ENCODE results near the gene STBD1.
"Not testable (repeated sequence)": the region's sequence is repeated elsewhere in the genome, so short reads cannot be mapped to it uniquely, and the experiment has no call there.

Gene STBD1

DNA sequence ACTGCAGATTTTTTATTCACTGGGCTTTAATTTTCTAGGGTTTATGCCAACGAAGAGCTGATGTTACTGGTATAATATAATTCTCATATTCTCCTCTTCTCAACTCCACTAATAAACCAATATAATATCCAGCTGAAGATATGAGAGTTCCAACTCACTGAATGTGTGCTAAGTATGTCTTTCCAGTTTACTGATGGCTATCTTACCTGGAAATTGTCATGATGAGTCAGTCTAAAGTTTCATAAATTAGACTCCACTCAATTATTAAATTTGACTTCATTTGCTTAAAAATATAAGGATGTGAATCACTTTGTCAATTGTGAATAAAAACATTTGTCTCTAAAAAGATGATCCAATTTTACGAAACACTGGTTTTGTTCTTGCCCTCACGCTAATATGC, 28.4 kb downstream of the STBD1 start:
- DNase-seq = no peak

DNA sequence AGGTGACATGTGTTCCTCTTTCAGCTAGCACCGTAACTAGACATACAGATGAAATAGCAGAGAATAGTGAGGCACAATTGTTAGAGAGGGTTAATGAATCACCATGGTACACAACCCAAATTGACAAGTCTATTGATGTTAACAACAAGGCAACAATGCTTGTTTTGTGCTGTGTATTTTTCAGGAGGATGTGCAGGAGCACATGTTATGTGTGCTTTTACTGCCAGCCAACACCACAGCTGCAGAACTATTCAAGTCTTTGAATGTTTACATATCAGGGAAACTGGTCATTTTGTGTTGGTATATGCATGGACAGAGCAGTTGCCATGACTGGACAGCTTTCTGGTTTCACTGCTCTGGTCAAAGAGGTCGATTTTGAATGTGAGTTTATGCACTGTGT, 32.8 kb downstream of the STBD1 start:
- DNase-seq = no peak

DNA sequence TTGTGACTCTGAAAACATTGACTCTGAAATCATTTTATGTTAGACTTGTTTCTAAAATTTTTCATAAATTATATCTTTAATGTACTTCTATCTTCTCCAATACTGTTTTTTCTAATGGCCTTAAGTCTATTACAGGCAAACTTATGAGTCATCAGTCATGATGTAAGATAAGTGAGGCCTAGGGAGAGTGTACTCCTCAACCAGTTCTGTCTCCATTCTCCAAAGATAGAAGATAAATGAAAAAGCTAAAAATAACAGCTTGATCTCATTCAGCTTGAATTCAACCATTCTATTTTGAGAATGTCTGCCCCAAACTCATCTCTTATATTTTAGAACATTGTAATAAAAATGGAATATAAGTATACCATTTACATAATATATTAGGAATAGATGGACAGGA, 34.5 kb downstream of the STBD1 start:
- no peak for DNase-seq

DNA sequence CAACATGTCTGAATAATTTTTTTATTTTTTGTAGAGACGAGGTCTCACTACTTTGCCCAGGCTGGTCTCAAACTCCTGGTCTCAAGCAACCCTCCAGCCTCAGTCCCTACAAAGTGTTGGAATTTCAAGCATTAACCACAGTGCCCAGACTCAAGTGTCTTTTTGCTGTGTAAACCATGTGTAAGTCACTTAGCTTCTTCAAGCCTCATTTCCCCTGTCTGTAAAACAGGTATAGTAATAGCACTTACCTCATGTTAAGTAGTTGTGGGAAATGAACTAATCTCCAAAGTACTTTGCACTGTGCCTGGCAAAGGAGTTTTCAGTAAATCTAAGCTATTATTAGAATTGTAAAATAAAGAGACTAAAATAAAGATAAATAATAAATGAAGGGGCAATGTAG, 35.7 kb downstream of the STBD1 start:
- no peak for DNase-seq

DNA sequence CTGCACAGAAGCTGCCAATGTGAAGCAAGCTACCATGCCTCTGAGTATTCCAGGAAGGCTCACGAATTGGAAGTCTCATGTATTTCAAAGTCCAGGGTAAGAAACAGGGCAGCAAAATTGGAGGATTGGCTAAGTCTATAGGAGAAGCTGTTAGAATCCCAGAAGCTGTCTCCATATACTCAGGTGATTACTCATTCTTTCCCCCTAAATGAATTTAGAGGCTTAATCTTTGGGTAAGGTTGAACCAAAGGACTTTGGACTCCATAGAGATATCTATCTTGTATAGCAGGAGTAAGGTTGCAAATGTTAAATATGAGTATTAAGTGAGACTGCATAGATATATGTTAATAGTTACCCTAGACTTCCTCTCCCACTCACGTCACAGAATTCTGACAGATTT, 36.3 kb downstream of the STBD1 start:
- no peak for DNase-seq

DNA sequence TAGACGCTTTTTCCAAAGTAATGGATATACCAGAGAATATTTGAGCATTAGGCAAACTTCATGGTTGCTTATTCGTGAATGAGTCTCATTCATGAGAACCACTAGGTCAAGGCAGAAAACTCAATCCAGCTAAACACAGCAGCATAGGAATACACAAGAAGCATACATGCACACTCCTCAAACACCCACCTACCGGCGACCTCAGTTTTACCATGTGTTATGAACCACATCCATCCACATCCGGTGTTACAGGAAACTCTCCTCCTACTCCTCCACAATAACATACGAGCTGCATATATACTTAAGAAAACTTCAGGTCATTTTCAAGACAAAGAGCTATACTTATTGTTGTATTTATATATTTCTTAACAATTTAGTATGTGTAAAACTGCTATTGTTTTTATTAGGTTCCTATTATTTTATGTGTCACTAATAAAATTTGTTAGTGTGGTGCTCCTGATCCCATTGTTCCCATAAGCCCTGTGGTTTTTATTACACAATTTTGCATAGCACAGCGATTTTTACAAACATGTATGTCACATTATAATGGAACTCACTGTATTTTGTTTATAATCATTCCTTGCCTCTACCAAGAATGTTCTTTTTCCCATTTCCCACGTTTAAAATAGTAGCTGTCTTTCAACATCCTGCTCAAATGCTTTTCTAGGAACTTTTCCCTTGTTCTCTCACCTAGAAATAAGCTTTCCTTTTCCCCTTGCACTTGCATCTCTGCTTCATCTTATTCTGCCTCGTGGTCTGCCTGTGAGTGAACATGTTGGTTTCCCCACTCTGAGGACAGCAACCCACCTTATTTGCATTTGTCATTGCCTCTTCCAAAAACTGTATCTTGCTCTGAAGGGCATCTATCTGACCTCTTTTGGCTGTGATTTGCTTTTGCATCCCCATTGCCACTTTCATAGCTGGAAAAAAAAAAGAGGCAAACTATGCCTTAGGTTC, 48.3 kb downstream of the STBD1 start:
- no peak for DNase-seq

DNA sequence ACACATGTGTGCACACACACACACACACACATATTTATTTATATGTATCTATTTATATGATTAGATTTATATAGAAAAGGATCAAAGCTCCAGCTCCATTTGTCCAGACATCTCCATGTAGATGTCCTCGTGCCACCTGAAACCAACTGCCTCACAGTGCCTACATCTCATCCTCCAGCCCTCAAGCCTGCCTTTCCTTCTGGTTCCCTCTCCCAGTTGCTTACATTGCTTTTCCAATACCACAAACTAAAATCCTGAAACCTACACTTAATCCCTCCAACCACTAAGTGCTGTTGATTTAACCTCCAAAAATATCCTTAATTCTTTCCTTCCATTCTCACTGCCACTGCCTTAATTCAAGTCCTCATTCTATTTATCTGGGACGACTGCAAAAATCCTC, 51.4 kb downstream of the STBD1 start:
- DNase-seq = no peak

DNA sequence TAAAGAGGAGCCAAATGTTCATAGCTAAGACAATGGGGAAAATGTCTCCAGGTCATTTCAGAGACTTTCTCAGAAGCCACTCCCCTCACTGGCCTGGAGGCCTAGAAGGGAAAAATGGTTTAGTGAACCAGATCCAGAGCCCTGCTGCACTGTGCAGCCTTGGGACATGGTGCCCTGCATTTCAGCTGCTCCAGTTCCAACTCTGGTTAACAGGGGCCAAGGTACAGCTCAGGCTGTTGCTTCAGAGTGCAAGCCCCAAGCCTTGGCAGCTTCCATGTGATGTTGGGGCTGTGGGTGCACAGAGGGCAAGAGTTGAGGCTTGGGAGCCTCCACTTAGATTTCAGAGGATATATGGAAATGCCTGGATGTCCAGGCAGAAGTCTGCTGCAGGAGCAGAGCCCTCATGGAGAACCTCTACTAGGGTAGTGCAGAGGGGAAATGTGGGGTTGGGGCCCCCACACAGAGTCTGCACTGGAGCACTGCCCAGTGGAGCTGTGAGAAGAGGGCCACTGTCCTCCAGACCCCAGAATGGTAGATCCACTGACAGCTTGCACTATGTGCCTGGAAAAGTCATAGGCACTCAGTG, 53.4 kb downstream of the STBD1 start:
- not testable (repeated sequence) for DNase-seq
